Activated naive CD8-positive, alpha-beta T cell treated with anti-CD3 and anti-CD28 coated beads, Interleukin-2, amount 50 U/mL, for 24 hours (primary cell): Measurements from ENCODE around the gene MFNG.
A peak's percentile ranks its signal among the peaks of the same experiment; 100 is the strongest.
"Not testable (repeated sequence)": the region's sequence is repeated elsewhere in the genome, so short reads cannot be mapped to it uniquely, and the experiment has no call there.

ENCODE experiments used
- ATAC-seq: fragments of 150-1000 bp; cut with Tn5 transposase; one replicate; pipeline ENCODE4 v1.10.0; 2021
- DNase-seq: peaks from one replicate; pipeline ENCODE4 v3.0.0; 2021
- H3K27ac Mint-ChIP-seq: one replicate; pipeline ENCODE4 v1.8.0; 2021; ENCODE audit warnings: mild to moderate bottlenecking, mixed read lengths
- H3K27me3 Mint-ChIP-seq: one replicate; pipeline ENCODE4 v1.8.0; 2021; ENCODE audit warnings: mixed read lengths
- H3K36me3 Mint-ChIP-seq: one replicate; pipeline ENCODE4 v1.8.0; 2021; ENCODE audit warnings: low read depth, mixed read lengths
- H3K4me1 Mint-ChIP-seq: one replicate; pipeline ENCODE4 v1.8.0; 2021; ENCODE audit warnings: mixed read lengths
- H3K4me3 Mint-ChIP-seq: one replicate; pipeline ENCODE4 v1.8.0; 2021; ENCODE audit warnings: mild to moderate bottlenecking, moderate library complexity, mixed read lengths
- H3K9me3 Mint-ChIP-seq: one replicate; pipeline ENCODE4 v1.8.0; 2021; ENCODE audit warnings: mixed read lengths

The MFNG gene, protein sequence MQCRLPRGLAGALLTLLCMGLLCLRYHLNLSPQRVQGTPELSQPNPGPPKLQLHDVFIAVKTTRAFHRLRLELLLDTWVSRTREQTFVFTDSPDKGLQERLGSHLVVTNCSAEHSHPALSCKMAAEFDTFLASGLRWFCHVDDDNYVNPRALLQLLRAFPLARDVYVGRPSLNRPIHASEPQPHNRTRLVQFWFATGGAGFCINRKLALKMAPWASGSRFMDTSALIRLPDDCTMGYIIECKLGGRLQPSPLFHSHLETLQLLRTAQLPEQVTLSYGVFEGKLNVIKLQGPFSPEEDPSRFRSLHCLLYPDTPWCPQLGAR

DNA sequence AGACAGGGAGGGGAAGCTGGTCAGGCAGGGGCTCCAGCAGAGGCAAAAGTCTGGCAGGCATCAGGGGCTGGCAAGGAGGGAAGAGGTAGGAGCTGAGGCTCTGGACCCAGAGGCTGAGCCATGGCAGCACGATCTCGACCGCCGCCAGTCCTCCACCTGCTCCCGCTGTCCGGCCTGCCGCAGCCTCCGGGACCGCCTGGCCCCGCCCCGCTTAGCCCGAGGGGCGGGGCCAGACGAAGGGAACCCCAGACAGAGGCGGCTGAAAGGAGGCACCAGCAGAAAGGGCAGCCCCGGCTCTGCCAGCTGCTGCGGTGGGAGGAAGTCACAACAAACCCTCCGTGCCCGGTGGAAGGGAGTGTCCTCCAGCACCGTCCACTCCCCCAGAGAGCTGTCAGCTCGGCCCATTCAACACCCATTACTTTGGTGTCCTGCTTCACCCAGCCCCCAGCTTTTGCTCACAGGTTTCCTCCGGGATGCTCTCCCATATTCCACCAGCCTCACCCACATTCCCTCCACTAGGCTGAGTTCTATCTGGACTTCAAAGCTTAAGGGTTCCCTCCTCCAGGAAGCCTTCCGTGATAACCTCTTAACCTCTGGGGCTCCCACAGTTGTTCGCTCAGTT lies at the start of gene MFNG:
MFNG (minus strand) TSS at position 161 of the 622 bp plus-strand sequence. CDS start 207 bp downstream, outside the sequence.
- DNase-seq = peak; percentile 84
- no peaks in the 10 kb centered on the region for H3K9me3 Mint-ChIP-seq
- peak within 1 kb of the TSS; percentile 97 for H3K27ac Mint-ChIP-seq
- H3K4me1 Mint-ChIP-seq = peaks cover 53% of the 10 kb centered on the region
- H3K36me3 Mint-ChIP-seq = peaks cover 29% of the 10 kb centered on the region
- peak; percentile 65 for ATAC-seq
- peak within 1 kb of the TSS; percentile 97 for H3K4me3 Mint-ChIP-seq
- no peaks in the 10 kb centered on the region for H3K27me3 Mint-ChIP-seq

DNA sequence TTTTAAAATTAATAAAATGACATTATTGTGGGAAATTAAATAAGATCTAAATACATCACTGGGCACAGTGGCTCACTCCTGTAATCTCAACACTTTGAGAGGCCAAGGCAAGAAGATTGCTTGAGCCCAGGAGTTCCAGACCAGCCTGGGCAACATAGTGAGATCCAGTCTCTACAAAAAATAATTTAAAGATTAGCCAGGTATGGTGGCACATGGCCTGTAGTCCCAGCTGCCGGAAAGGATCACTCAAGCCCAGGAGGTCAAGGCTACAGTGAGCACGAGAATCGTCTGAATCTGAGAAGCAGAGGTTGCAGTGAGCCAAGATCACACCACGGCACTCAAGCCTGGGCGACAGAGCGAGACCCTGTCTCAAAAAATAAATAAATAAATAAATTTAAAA lies 49.0 kb upstream of the MFNG start:
- no peak overlapping the region for H3K4me3 Mint-ChIP-seq
- H3K27me3 Mint-ChIP-seq = peaks cover 14% of the 10 kb centered on the region
- no peaks in the 10 kb centered on the region for H3K36me3 Mint-ChIP-seq
- ATAC-seq (no peak), DNase-seq (no peak)
- H3K4me1 Mint-ChIP-seq = peaks cover 23% of the 10 kb centered on the region
- H3K9me3 Mint-ChIP-seq = no peaks in the 10 kb centered on the region
- no peak overlapping the region for H3K27ac Mint-ChIP-seq

DNA sequence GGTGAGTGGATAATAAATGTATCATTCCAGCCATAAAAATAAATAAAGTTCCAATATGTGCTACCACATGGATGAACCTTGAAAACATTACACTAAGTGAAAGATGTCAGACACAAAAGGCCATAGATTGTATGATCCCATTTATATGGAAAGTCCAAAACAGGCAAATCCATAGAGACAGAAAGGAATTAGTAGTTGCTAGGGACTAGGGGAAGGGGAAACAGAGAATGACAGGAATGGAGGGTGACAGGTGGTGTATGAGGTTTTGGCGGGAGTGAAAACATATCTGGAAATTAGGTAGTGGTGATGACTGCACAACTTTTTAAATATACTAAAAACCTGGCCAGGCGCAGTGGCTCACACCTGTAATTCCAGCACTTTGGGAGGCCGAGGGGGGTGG lies 48.3 kb upstream of the MFNG start:
- ATAC-seq (no peak), DNase-seq (no peak)
- H3K4me1 Mint-ChIP-seq = peaks cover 29% of the 10 kb centered on the region
- H3K27me3 Mint-ChIP-seq = peaks cover 12% of the 10 kb centered on the region
- no peaks in the 10 kb centered on the region for H3K9me3 Mint-ChIP-seq
- no peak overlapping the region for H3K4me3 Mint-ChIP-seq
- no peaks in the 10 kb centered on the region for H3K36me3 Mint-ChIP-seq
- no peak overlapping the region for H3K27ac Mint-ChIP-seq

DNA sequence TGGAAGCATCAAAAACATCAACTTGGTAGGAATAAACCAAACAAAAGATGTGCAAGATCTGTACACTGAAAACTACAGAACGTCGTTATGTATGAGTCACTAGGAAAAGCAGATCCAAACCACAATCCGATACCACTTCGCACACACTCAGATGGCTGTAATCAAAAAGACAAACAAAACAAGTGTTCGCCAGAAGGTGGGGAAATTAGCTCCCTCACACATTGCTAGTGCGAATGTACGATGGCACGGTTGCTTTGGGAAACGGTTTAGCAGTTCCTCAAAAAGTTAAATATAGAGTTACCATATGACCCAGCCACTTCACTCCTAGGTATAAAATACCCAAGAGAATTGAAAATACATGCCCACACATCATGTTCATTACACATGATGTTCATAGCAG lies 47.8 kb upstream of the MFNG start:
- no peaks in the 10 kb centered on the region for H3K36me3 Mint-ChIP-seq
- no peak overlapping the region for H3K27ac Mint-ChIP-seq
- H3K27me3 Mint-ChIP-seq = peaks cover 10% of the 10 kb centered on the region
- H3K4me1 Mint-ChIP-seq = peaks cover 27% of the 10 kb centered on the region
- DNase-seq (no peak), ATAC-seq (peak; percentile 42)
- H3K9me3 Mint-ChIP-seq = no peaks in the 10 kb centered on the region
- no peak overlapping the region for H3K4me3 Mint-ChIP-seq

DNA sequence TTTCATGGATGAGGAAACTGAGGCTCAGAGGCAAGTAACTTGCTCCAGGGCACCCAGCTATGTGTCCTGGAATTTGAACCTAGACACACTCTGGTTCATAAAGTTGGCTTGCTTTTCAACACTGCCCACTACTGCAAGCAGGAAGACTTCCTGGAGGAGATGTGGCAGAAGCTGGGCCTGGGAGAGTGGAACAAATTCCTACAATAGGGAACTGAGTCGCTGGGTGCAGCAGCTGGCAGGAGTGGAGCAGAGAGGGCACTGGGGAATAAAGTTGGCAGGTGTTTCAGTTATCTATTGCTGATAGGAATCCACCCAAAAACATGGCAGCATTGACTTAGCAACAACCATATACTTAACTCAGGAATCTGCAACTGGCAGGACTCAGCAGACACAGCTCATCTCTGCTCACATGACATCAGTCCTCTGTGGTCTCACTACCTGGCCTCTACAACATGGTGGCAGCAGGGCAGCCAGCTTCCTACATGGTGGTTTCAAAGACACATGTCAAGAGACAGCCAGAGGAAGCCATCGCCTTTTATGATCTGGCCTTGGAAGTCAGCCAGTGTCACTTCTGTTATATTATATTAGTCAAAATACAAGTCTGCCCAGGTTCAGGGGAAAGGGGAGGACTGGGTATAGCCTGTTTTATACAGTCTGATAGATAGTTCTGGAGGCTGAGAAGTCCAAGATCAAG lies 43.6 kb upstream of the MFNG start:
- H3K4me1 Mint-ChIP-seq = peaks cover 25% of the 10 kb centered on the region
- ATAC-seq = peak; percentile 38
- no peaks in the 10 kb centered on the region for H3K9me3 Mint-ChIP-seq
- no peak for DNase-seq
- H3K36me3 Mint-ChIP-seq = no peaks in the 10 kb centered on the region
- no peak overlapping the region for H3K27ac Mint-ChIP-seq
- peaks cover 7% of the 10 kb centered on the region for H3K27me3 Mint-ChIP-seq
- no peak overlapping the region for H3K4me3 Mint-ChIP-seq

DNA sequence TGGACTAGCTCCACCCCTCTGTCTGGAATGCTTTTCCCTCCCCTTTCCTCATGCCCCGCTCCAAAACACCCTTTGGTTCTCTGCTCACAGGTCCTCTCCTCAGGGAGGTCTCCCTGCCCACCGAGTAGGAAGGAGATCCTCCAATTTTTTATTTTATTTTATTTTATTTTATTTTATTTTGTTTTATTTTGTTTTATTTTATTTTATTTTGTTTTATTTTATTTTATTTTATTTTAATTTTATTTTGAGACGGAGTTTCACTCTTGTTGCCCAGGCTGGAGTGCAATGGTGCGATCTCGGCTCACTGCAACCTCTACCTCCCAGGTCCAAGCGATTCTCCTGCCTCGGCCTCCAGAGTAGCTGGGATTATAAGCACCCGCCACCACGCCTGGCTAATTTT lies 41.8 kb upstream of the MFNG start:
- not testable (repeated sequence) for DNase-seq, H3K27me3 Mint-ChIP-seq

DNA sequence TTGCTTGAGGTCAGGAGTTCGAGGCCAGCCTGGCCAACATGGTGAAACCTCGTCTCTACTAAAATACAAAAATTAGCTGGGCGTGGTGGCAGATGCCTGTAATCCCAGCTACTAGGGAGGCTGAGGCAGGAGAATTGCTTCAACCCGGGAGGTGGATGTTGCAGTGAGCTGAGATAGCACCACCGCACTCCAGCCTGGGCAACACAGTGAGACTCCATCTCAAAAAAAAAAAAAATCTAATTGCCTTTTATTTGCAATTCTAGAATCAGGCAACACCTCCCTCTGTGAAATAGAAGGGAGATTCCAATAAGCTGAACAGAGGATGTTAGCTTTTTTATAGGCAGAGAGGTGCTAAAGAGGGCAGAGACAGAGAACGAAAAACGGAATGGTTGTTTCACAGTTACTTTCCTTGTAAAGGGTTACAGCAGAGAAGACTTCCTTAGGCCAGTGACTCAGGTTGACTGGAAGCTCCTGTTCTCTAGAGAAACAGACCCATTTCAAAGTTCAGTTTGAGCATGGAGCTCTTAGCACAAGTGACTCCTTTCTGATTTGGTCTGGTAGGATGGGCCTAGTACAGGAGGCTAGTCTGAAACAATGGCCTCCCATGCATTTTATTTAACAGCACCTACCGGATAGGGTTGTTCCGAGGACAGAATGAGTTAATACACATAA lies 41.0 kb upstream of the MFNG start:
- H3K4me3 Mint-ChIP-seq, H3K36me3 Mint-ChIP-seq, DNase-seq, ATAC-seq, H3K9me3 Mint-ChIP-seq, H3K27ac Mint-ChIP-seq: not testable (repeated sequence)
- peaks cover 13% of the 10 kb centered on the region for H3K4me1 Mint-ChIP-seq
- H3K27me3 Mint-ChIP-seq = peaks cover 16% of the 10 kb centered on the region

More for the DNA sequence above, 41.8 kb upstream of the MFNG start:
- H3K4me1 Mint-ChIP-seq = peaks cover 13% of the 10 kb centered on the region
- not testable (repeated sequence) for H3K36me3 Mint-ChIP-seq, H3K27ac Mint-ChIP-seq, H3K4me3 Mint-ChIP-seq, H3K9me3 Mint-ChIP-seq, ATAC-seq

DNA sequence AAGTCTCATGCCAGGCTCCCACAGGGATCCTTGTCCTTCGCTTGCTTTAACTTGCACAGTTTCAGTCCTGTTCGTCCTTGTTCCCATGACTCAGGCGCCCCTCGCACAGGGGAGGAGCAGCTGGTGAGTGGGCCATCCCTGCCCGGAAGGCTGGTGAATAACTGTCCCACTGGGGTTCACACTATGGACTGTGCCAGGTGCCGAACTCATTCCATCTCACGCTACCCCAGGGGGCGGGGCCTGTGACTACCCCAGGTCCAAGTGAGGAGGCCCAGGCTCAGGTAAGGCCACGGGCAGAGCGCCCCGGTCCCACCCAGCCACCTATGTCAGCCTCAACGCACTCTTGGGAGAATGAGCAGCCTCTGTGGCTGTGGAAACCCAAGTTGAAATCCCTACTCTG lies 40.2 kb upstream of the MFNG start:
- Mint-ChIP-seq H3K9me3 (no peaks in the 10 kb centered on the region), H3K27me3 (peaks cover 15% of the 10 kb centered on the region)

DNA sequence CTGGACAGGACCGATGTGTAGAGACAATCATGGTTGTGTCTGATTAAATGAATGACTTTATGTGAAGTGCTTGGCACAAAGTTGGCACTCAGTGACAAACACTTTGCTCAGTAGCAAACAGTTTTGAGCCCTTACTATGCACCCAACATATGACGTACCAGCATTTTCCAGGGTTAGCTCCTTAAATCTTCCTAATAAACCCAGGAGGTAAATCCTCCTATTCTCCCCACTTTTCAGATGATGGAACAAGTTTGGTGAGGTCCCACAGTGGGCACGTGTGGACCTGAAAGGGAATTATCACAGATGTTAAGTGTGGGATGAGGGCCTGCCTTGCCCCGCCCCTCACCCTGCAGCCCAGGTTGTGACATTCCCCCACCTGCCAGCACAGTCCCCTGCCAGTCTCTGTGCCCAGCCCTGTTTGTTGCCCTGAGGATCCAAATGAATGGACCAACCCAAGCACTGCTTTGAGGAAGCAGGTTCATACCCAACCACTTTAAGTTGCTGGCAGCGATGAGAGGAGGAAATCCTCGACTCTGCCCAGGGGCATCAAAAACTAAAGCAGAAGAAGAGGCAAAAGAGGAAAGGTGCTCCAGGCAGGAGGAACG lies 39.7 kb upstream of the MFNG start:
- no peaks in the 10 kb centered on the region for H3K36me3 Mint-ChIP-seq
- H3K9me3 Mint-ChIP-seq = no peaks in the 10 kb centered on the region
- ATAC-seq (no peak), DNase-seq (no peak)
- peaks cover 13% of the 10 kb centered on the region for H3K4me1 Mint-ChIP-seq
- peaks cover 18% of the 10 kb centered on the region for H3K27me3 Mint-ChIP-seq
- H3K27ac Mint-ChIP-seq = no peak overlapping the region
- no peak overlapping the region for H3K4me3 Mint-ChIP-seq

More for the DNA sequence above, 40.2 kb upstream of the MFNG start:
- ATAC-seq (no peak), DNase-seq (no peak)
- Mint-ChIP-seq H3K4me3 (no peak overlapping the region), H3K4me1 (peaks cover 13% of the 10 kb centered on the region), H3K27ac (no peak overlapping the region), H3K36me3 (no peaks in the 10 kb centered on the region)

DNA sequence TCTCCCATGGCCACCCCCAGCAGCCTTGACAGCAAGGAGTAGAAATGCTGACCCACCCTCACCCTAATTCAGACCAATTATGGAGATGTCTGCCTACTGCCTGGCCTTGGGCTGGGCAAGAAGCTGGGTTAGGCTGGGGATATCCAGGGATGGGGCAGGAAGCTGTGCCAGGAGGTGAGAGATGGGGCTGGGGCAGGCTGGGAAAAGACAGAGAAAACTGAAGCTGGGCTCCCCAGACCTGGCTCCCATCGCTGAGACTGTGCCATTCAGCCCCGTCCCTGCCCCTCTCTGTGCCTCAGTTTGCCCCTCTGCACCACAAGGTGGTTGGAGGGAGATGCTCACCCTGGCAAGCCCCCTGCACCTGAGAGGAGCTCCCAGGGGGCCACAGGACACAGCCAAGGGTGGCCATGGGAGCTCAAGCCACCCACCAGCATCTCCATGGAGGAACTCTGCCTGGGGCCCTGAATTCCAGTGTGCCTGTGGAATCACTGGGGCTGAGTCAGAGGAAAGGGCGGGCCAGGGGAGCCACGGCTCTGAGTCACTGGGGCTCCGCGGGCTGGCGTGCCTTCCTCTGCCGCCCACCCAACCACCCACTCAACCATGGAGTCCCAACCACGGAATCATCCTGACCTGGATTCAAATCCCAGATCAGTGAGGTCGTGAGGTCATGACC lies 39.0 kb upstream of the MFNG start:
- Mint-ChIP-seq H3K4me1 (peaks cover 13% of the 10 kb centered on the region), H3K27me3 (peaks cover 23% of the 10 kb centered on the region), H3K27ac (no peak overlapping the region), H3K4me3 (no peak overlapping the region), H3K36me3 (no peaks in the 10 kb centered on the region), H3K9me3 (no peaks in the 10 kb centered on the region)
- ATAC-seq (peak; percentile 25), DNase-seq (peak; percentile 24)

DNA sequence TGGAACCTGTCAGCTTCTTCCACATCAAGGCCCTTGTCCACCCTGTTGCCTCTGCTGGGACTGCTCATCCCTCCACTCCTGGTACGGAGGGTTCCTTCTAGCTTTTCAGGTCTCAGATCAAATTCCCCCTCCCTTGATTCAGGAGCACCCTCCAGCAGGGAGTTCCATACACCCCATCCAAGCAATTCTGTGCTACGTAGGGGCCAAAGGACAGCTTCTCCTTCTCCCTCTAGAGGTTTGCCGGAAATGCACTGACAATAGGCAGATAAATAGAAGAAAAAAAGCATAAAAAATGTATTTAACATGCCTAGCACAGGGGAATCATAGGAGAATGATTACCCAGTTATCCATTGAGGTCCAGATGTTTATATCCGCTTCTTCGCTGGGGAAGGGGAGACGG lies 36.3 kb upstream of the MFNG start:
- no peaks in the 10 kb centered on the region for H3K9me3 Mint-ChIP-seq
- peaks cover 10% of the 10 kb centered on the region for H3K4me1 Mint-ChIP-seq
- ATAC-seq (no peak), DNase-seq (no peak)
- peaks cover 34% of the 10 kb centered on the region for H3K27me3 Mint-ChIP-seq
- H3K27ac Mint-ChIP-seq = no peak overlapping the region
- H3K36me3 Mint-ChIP-seq = no peaks in the 10 kb centered on the region
- no peak overlapping the region for H3K4me3 Mint-ChIP-seq

DNA sequence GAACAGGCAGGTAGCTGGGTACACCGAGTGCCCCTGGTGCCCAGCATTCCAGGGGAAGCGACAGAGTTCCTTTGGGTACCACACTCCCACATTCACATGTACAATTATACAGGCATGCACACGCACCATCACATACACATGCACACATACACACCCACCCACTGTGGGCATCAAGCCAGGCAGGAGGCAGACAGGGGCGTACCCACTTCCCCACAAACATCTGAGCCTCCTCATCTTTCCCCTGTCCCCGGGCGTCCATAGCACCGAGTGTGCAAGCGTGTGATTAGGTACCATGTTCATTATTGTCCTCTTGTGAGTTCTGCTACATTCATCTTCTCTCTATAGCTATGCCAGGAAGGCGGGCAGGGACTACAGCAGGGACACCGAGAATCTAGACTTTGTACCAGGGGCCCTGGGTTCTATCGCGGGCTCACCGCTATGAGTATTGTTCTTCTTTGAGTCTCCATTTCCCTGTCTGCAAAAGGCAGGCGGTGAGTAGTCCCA lies 35.1 kb upstream of the MFNG start:
- ATAC-seq = no peak
- peaks cover 10% of the 10 kb centered on the region for H3K4me1 Mint-ChIP-seq
- no peak overlapping the region for H3K4me3 Mint-ChIP-seq
- no peak for DNase-seq
- peaks cover 34% of the 10 kb centered on the region for H3K27me3 Mint-ChIP-seq
- no peak overlapping the region for H3K27ac Mint-ChIP-seq
- no peaks in the 10 kb centered on the region for H3K36me3 Mint-ChIP-seq
- no peaks in the 10 kb centered on the region for H3K9me3 Mint-ChIP-seq

DNA sequence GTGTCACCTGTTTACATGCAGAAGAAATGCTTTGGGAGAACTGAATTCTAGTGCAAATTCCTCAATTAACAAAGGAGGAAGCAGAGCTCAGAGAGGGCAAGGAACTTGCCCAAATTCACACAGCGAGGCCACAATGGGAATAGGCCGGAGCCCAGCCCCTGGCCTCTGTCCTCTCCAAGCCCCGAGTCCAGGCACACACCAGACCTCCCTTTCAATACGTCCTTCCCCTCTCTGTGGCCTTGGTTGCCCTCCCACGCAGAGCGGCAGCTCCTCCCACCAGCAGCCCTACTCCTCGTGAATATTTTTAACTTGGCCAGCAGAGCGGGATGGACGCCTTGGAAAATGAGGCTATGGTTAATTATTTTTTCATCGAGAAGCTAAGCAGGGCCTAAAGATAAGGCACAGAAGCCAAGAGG lies 34.6 kb upstream of the MFNG start:
- Mint-ChIP-seq H3K36me3 (no peaks in the 10 kb centered on the region), H3K4me1 (peaks cover 7% of the 10 kb centered on the region), H3K27ac (no peak overlapping the region), H3K9me3 (no peaks in the 10 kb centered on the region), H3K4me3 (no peak overlapping the region), H3K27me3 (peaks cover 34% of the 10 kb centered on the region)
- DNase-seq (no peak), ATAC-seq (no peak)
